Hematopoietic multipotent progenitor cell treated with erythropoietin and hydrocortisone succinate and interleukin-3 and kit ligand, for 6 days (in vitro differentiated cells): ENCODE data around the gene P3H2.

Experiments
- DNase-seq: peaks from one replicate; pipeline ENCODE4 v3.0.0-alpha.2; 2015

The P3H2 gene

GRCh38 chr3:189936201-189936945 is 184.3 kb downstream of the P3H2 start:
- no peak for DNase-seq

- DNase-seq, result no peak
Observed at GRCh38 chr3:189927975-189928895, 192.5 kb downstream of the P3H2 start.

- no peak for DNase-seq
Observed at GRCh38 chr3:189921770-189922169, 198.9 kb downstream of the P3H2 start.

- DNase-seq, result peak; percentile 26
Observed at GRCh38 chr3:189914799-189915198, 205.9 kb downstream of the P3H2 start.

- DNase-seq, result no peak
Observed at GRCh38 chr3:189911001-189911400, 209.7 kb downstream of the P3H2 start.

GRCh38 chr3:189909573-189909972 is 211.1 kb downstream of the P3H2 start:
- DNase-seq, result no peak

- DNase-seq, result no peak
Observed at GRCh38 chr3:189909139-189909538, 211.6 kb downstream of the P3H2 start.

GRCh38 chr3:189908646-189909045 is 212.1 kb downstream of the P3H2 start:
- DNase-seq, result no peak

GRCh38 chr3:189907803-189908202 is 212.9 kb downstream of the P3H2 start:
- no peak for DNase-seq
